Measurements from ENCODE around the gene DONSON.

Gene DONSON

GRCh38 chr21:33561373-33561772, 27.1 kb downstream of the DONSON start:
- no peak for DNase-seq (ENCODE audit: low spot score)

GRCh38 chr21:33560965-33561364, 27.5 kb downstream of the DONSON start:
- no peak for DNase-seq (ENCODE audit: low spot score)

GRCh38 chr21:33559813-33560212, 28.7 kb downstream of the DONSON start:
- DNase-seq (ENCODE audit: low spot score) = no peak

GRCh38 chr21:33558777-33559421, 29.6 kb downstream of the DONSON start:
- no peak for DNase-seq (ENCODE audit: low spot score)

- DNase-seq (ENCODE audit: low spot score) = no peak
Measured at GRCh38 chr21:33557447-33557846, 31.0 kb downstream of the DONSON start.

GRCh38 chr21:33554982-33555344, 33.5 kb downstream of the DONSON start:
- no peak for DNase-seq (ENCODE audit: low spot score)

GRCh38 chr21:33554236-33554981, 34.1 kb downstream of the DONSON start:
- no peak for DNase-seq (ENCODE audit: low spot score)

GRCh38 chr21:33552999-33553598, 35.4 kb downstream of the DONSON start:
- no peak for DNase-seq (ENCODE audit: low spot score)

- no peak for DNase-seq (ENCODE audit: low spot score)
Measured at GRCh38 chr21:33552093-33552998, 36.1 kb downstream of the DONSON start.

- DNase-seq (ENCODE audit: low spot score) = no peak
Measured at GRCh38 chr21:33551664-33552063, 36.8 kb downstream of the DONSON start.

- DNase-seq (ENCODE audit: low spot score) = no peak
Measured at GRCh38 chr21:33550772-33551660, 37.5 kb downstream of the DONSON start.

- DNase-seq (ENCODE audit: low spot score) = no peak
Measured at GRCh38 chr21:33549848-33550771, 38.4 kb downstream of the DONSON start.

- no peak for DNase-seq (ENCODE audit: low spot score)
Measured at GRCh38 chr21:33546086-33546485, 42.4 kb downstream of the DONSON start.

- DNase-seq (ENCODE audit: low spot score) = no peak
Measured at GRCh38 chr21:33544451-33545195, 43.9 kb downstream of the DONSON start.

- DNase-seq (ENCODE audit: low spot score) = no peak
Measured at GRCh38 chr21:33543505-33544129, 44.9 kb downstream of the DONSON start.

GRCh38 chr21:33542640-33543504, 45.6 kb downstream of the DONSON start, which contains the start of gene SON:
Gene SON, plus strand, starts transcription at chr21:33543038. Its CDS starts 55 bp downstream, at chr21:33543093.
- peak; percentile 98 for DNase-seq (ENCODE audit: low spot score)

GRCh38 chr21:33541756-33542639, 46.5 kb downstream of the DONSON start, which contains the start of gene GART:
Gene GART, minus strand, starts transcription at chr21:33542117. Its CDS starts 2,802 bp downstream, at chr21:33539315.
- peak; percentile 84 for DNase-seq (ENCODE audit: low spot score)

Data from germinal center (tissue), 1 donor.